Vagina (tissue), 2 donors: ENCODE results near the gene RASA2. TPM values are rescaled to one million over a fixed set of nuclear protein-coding genes. Genes with fewer than 3 reads are reported as not detected.

Experiments
- DNase-seq, 2 donors: peaks; one replicate each; pipeline ENCODE4 v3.0.0-alpha.2; 2017; ENCODE audit errors: extremely low spot score in 2 of 2
- H3K27ac ChIP-seq: fragments of 200-600 bp; sonication (generic); one replicate; pipeline ENCODE4 v1.5.1; 2019
- H3K27me3 ChIP-seq: fragments of 200-600 bp; sonication (generic); one replicate; pipeline ENCODE4 v1.5.1; 2019
- H3K36me3 ChIP-seq, 2 donors: fragments of 200-600 bp; sonication (generic); one replicate each; pipeline ENCODE4 v1.5.1; 2017 to 2019
- H3K4me1 ChIP-seq: fragments of 200-600 bp; sonication (generic); one replicate; pipeline ENCODE4 v1.5.1; 2019
- H3K4me3 ChIP-seq, 2 donors: fragments of 200-600 bp; sonication (generic); 1 replicate in 1 of 2; 2 replicates in 1 of 2; pipeline ENCODE4 v1.5.1; 2016 to 2019
- H3K9me3 ChIP-seq: fragments of 200-600 bp; sonication (generic); one replicate; pipeline ENCODE4 v1.5.1; 2019
- POLR2A ChIP-seq, 2 donors: fragments of 450-650 bp; IDR thresholded peaks; one replicate each; pipeline ENCODE4 v1.6.1; 2017; ENCODE audit warnings: antibody characterized with exemption in 2 of 2, mild to moderate bottlenecking in 2 of 2, moderate library complexity in 2 of 2
- POLR2AphosphoS5 ChIP-seq, 2 donors: sonication (generic); formaldehyde crosslinking; IDR thresholded peaks; one replicate each; pipeline ENCODE4 v1.9.0; 2017; ENCODE audit warnings: antibody characterized with exemption in 2 of 2, mild to moderate bottlenecking in 2 of 2, low read depth in 1 of 2; ENCODE audit not compliant: insufficient read depth in 1 of 2
- intact Hi-C: fragments of 100-400 bp; cut with DNase I; formaldehyde crosslinking; loops from one replicate; pipeline ENCODE4 v1.15.1; 2023
- total RNA-seq: library from RNA; depleted of rRNA; stranded (reverse); fragments of >200 nt; gene quantifications from one replicate; pipeline ENCODE4 v1.2.3, GENCODE V29; 2016
- TF ChIP-seq, protein P1 (sequence below), 3 experiments: fragments of 450-650 bp in 2 of 3; fragments of 200-600 bp in 1 of 3; sonication (generic) in 1 of 3; IDR thresholded peaks; one replicate each; pipeline ENCODE4 v1.5.1; 2017 to 2019; ENCODE audit warnings: antibody characterized with exemption in 3 of 3, mild to moderate bottlenecking in 2 of 3, moderate library complexity in 2 of 3

Gene RASA2
- total RNA-seq, 1 donor from 2014 or later = 18.4 TPM

- H3K4me1 ChIP-seq = no peaks in the 10 kb centered on the region
- H3K36me3 ChIP-seq = no peaks in the 10 kb centered on the region
- H3K9me3 ChIP-seq = no peaks in the 10 kb centered on the region
- no peak overlapping the region for H3K4me3 ChIP-seq
- H3K27ac ChIP-seq = no peak overlapping the region
- intact Hi-C loops = no loop called here
- TF ChIP-seq POLR2A (IDR thresholded peaks at IDR 0.05) = no peak
- no peak for TF ChIP-seq POLR2AphosphoS5 (IDR thresholded peaks at IDR 0.05; ENCODE audit: insufficient read depth in 1 of 2, low read depth in 1 of 2)
- TF ChIP-seq, protein P1, sequence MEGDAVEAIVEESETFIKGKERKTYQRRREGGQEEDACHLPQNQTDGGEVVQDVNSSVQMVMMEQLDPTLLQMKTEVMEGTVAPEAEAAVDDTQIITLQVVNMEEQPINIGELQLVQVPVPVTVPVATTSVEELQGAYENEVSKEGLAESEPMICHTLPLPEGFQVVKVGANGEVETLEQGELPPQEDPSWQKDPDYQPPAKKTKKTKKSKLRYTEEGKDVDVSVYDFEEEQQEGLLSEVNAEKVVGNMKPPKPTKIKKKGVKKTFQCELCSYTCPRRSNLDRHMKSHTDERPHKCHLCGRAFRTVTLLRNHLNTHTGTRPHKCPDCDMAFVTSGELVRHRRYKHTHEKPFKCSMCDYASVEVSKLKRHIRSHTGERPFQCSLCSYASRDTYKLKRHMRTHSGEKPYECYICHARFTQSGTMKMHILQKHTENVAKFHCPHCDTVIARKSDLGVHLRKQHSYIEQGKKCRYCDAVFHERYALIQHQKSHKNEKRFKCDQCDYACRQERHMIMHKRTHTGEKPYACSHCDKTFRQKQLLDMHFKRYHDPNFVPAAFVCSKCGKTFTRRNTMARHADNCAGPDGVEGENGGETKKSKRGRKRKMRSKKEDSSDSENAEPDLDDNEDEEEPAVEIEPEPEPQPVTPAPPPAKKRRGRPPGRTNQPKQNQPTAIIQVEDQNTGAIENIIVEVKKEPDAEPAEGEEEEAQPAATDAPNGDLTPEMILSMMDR (IDR thresholded peaks at IDR 0.05) = no peak
- no peak for DNase-seq
- no peaks in the 10 kb centered on the region for H3K27me3 ChIP-seq
Measured at GRCh38 chr3:141653847-141654246, 167.0 kb downstream of the RASA2 start.

DNA sequence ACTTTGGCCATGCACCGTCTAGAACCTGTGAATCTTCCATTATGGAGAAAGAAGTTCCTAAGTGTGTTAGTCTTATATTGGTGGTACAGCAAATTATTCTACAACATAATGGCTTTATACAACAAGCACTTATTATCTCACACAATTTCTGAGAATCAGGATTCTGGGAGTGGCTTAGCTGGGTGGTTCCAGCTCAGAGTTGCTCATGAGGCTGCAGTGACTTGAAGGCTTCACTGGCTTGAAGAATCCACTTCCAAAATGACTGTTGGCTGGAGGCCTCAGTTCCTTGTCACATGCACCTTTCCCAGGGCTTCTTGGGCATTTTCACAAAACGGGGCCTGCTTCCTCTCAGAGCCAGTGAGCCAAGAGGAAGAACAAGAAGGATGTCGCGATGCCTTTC lies 169.0 kb downstream of the RASA2 start:
- H3K4me3 ChIP-seq = no peak overlapping the region
- no peak overlapping the region for H3K27ac ChIP-seq
- H3K36me3 ChIP-seq = no peaks in the 10 kb centered on the region
- H3K27me3 ChIP-seq = no peaks in the 10 kb centered on the region
- peaks cover 18% of the 10 kb centered on the region for H3K4me1 ChIP-seq
- intact Hi-C loops = no loop called here
- TF ChIP-seq POLR2AphosphoS5 (IDR thresholded peaks at IDR 0.05; ENCODE audit: insufficient read depth in 1 of 2, low read depth in 1 of 2) (no peak), POLR2A (IDR thresholded peaks at IDR 0.05) (no peak)
- TF ChIP-seq, protein P1 (IDR thresholded peaks at IDR 0.05) = no peak
- no peak for DNase-seq
- H3K9me3 ChIP-seq = no peaks in the 10 kb centered on the region

DNA sequence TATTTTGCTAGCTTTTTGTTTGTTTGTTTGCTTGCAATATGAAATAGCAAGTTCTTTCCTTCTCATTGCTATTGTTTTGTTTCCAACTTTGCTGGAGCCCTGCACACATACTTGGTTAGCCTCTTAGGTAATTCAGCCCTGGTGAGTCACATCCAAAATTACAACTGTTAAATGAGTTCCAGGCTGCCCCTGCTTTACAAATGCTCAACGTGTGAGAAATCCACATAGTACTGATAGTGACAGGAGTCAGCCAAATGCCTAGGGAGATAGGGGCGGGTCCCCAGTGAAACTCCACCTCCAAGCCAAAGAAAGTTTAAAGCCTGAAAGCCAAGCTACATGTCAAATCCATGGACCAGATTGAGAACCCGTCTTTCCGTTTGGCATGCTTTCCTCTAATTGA lies 169.9 kb downstream of the RASA2 start:
- H3K27ac ChIP-seq = no peak overlapping the region
- no peaks in the 10 kb centered on the region for H3K27me3 ChIP-seq
- H3K9me3 ChIP-seq = no peaks in the 10 kb centered on the region
- peaks cover 18% of the 10 kb centered on the region for H3K4me1 ChIP-seq
- peak in 1 of 2 donors; percentile 40 for DNase-seq
- no peak overlapping the region for H3K4me3 ChIP-seq
- H3K36me3 ChIP-seq = no peaks in the 10 kb centered on the region
- TF ChIP-seq POLR2AphosphoS5 (IDR thresholded peaks at IDR 0.05; ENCODE audit: insufficient read depth in 1 of 2, low read depth in 1 of 2) (no peak), POLR2A (IDR thresholded peaks at IDR 0.05) (no peak)
- intact Hi-C loops = no loop called here

- Histone ChIP-seq H3K4me1 (peaks cover 18% of the 10 kb centered on the region), H3K9me3 (no peaks in the 10 kb centered on the region), H3K36me3 (no peaks in the 10 kb centered on the region), H3K27ac (no peak overlapping the region), H3K27me3 (no peaks in the 10 kb centered on the region), H3K4me3 (no peak overlapping the region)
- intact Hi-C loops = no loop called here
- no peak for DNase-seq
- TF ChIP-seq POLR2A (IDR thresholded peaks at IDR 0.05) = no peak
- TF ChIP-seq, protein P1 (IDR thresholded peaks at IDR 0.05) = no peak
- no peak for TF ChIP-seq POLR2AphosphoS5 (IDR thresholded peaks at IDR 0.05; ENCODE audit: insufficient read depth in 1 of 2, low read depth in 1 of 2)
Measured at GRCh38 chr3:141657516-141657915, 170.7 kb downstream of the RASA2 start.

GRCh38 chr3:141659821-141660613 lies 173.2 kb downstream of the RASA2 start:
- H3K27ac ChIP-seq = peak overlapping the region; percentile 9
- H3K27me3 ChIP-seq = no peaks in the 10 kb centered on the region
- intact Hi-C loops = no loop called here

More at GRCh38 chr3:141659821-141660613, 173.2 kb downstream of the RASA2 start:
- TF ChIP-seq POLR2AphosphoS5 (IDR thresholded peaks at IDR 0.05; ENCODE audit: insufficient read depth in 1 of 2, low read depth in 1 of 2) = peak in 1 of 2 donors; percentile 15
- TF ChIP-seq, protein P1 (IDR thresholded peaks at IDR 0.05) = no peak
- no peaks in the 10 kb centered on the region for H3K36me3 ChIP-seq
- peak in 1 of 2 donors; percentile 76 for DNase-seq
- peaks cover 24% of the 10 kb centered on the region for H3K4me1 ChIP-seq
- H3K9me3 ChIP-seq = no peaks in the 10 kb centered on the region
- H3K4me3 ChIP-seq = peak overlapping the region; percentile 50 to 61
